Right ventricle myocardium inferior (tissue), 1 donor: Measurements from ENCODE around the gene FLNA. TPM values are rescaled to one million over a fixed set of nuclear protein-coding genes. Genes with fewer than 3 reads are reported as not detected.

Source experiments
- total RNA-seq: library from RNA; stranded (reverse); fragmentation: NEBNext Ultra II Directional; extraction: Animal tissue kit (Norgen Biotek cat#: 25700); gene quantifications from one replicate; pipeline ENCODE4 v1.2.1, GENCODE V29; 2021
- donor health status: DM: no; HTN: yes; CAD: no; lungs with severe emphysema.

FLNA gene
- total RNA-seq, 1 donor from 2014 or later = 253 TPM

Other genes starting within 250 kb of the FLNA start
- not detected for gene OPN1LW, start 230.4 kb downstream of the FLNA start, total RNA-seq
- gene OPN1MW, start 192.0 kb downstream of the FLNA start, total RNA-seq = not detected
- not detected for gene OPN1MW2, start 154.9 kb downstream of the FLNA start, total RNA-seq
- not detected for gene OPN1MW3, start 117.1 kb downstream of the FLNA start, total RNA-seq
- not detected for gene TEX28, start 79.5 kb downstream of the FLNA start, total RNA-seq
- 13.0 TPM for gene TKTL1, start 78.8 kb downstream of the FLNA start, total RNA-seq
- gene EMD, start 4.7 kb upstream of the FLNA start, total RNA-seq = 51.1 TPM
- 2,181 TPM for gene RPL10, start 23.7 kb upstream of the FLNA start, total RNA-seq
- 52.3 TPM for gene DNASE1L1, start 34.6 kb upstream of the FLNA start, total RNA-seq
- gene TAFAZZIN, start 36.9 kb upstream of the FLNA start, total RNA-seq = 36.1 TPM
- 83.0 TPM for gene ATP6AP1, start 54.0 kb upstream of the FLNA start, total RNA-seq
- 85.2 TPM for gene GDI1, start 62.5 kb upstream of the FLNA start, total RNA-seq
- gene FAM50A, start 69.5 kb upstream of the FLNA start, total RNA-seq = 47.3 TPM
- 23.2 TPM for gene PLXNA3, start 83.6 kb upstream of the FLNA start, total RNA-seq
- 18.5 TPM for gene LAGE3, start 104.6 kb upstream of the FLNA start, total RNA-seq
- 58.4 TPM for gene UBL4A, start 112.0 kb upstream of the FLNA start, total RNA-seq
- 13.0 TPM for gene SLC10A3, start 116.0 kb upstream of the FLNA start, total RNA-seq
- gene FAM3A, start 141.6 kb upstream of the FLNA start, total RNA-seq = 62.1 TPM
- gene G6PD, start 172.2 kb upstream of the FLNA start, total RNA-seq = 15.0 TPM
- gene IKBKG, start 173.0 kb upstream of the FLNA start, total RNA-seq = 15.5 TPM
- not detected for gene CTAG1A, start 210.5 kb upstream of the FLNA start, total RNA-seq
- gene CTAG1B, start 244.6 kb upstream of the FLNA start, total RNA-seq = not detected